ENCODE data around the gene TMEM134.
"Not testable (repeated sequence)": the region's sequence is repeated elsewhere in the genome, so short reads cannot be mapped to it uniquely, and the experiment has no call there.

The TMEM134 gene

DNA sequence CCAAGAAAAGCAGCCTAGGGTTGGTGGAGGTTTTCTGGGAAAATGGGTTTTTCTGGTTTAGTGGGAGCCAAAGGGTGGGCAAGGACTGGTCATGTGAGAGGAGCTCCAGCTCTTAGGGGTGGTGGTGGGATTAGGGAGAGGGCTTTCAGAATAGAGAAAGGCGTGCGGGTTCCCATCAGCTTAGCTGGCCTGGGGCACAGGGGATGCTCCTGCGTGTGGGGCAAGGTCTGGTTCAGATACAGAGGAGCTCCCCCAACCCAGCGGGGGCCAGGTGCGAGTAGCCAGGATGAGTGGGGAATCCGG is 644 bp downstream of the TMEM134 start:
- H3K4me3 ChIP-seq (ENCODE audit: insufficient read depth, low read depth, low read length, poor library complexity, severe bottlenecking) = peak overlapping the region; percentile 75
- H3K27ac ChIP-seq (ENCODE audit: insufficient read depth, low read length, poor library complexity, severe bottlenecking) = peak overlapping the region; percentile 84
- no peaks in the 10 kb centered on the region for H3K9me3 ChIP-seq (ENCODE audit: control insufficient read depth, low read length)
- no peaks in the 10 kb centered on the region for H3K27me3 ChIP-seq (replicated peaks; ENCODE audit: control insufficient read depth, insufficient read depth, low read length, poor library complexity, severe bottlenecking)
- peaks cover 42% of the 10 kb centered on the region for H3K4me1 ChIP-seq (ENCODE audit: control insufficient read depth, insufficient read depth, low read length, poor library complexity, severe bottlenecking)
- H3K36me3 ChIP-seq (ENCODE audit: control insufficient read depth, insufficient read depth, low read length) = no peaks in the 10 kb centered on the region
- DNase-seq = no peak

DNA sequence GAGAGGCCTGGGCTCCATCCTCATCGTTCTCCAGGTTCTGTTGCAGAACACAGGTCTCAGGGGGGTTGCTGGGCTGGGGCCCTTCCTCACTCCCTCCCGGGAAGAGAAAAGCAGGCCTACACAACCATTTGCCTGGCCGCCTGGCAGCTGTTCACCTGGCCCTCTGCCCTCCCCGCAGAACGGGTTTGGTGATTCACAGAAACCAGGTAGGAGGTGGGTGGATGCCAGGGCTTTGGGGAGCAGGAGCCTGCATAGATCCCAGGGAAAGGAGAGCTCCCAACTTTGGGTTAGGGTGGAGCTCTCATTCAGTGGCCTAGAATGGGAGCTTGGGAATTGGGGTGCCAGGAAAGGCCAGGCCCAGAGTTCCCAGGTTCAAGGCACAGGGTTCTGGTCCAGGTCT is 995 bp downstream of the TMEM134 start:
- Histone ChIP-seq H3K4me1 (ENCODE audit: control insufficient read depth, insufficient read depth, low read length, poor library complexity, severe bottlenecking) (peaks cover 42% of the 10 kb centered on the region), H3K27me3 (replicated peaks; ENCODE audit: control insufficient read depth, insufficient read depth, low read length, poor library complexity, severe bottlenecking) (no peaks in the 10 kb centered on the region), H3K4me3 (ENCODE audit: insufficient read depth, low read depth, low read length, poor library complexity, severe bottlenecking) (peak overlapping the region; percentile 75), H3K36me3 (ENCODE audit: control insufficient read depth, insufficient read depth, low read length) (no peaks in the 10 kb centered on the region), H3K27ac (ENCODE audit: insufficient read depth, low read length, poor library complexity, severe bottlenecking) (peak overlapping the region; percentile 84), H3K9me3 (ENCODE audit: control insufficient read depth, low read length) (no peaks in the 10 kb centered on the region)
- no peak for DNase-seq

- Histone ChIP-seq H3K9me3 (ENCODE audit: control insufficient read depth, low read length) (no peaks in the 10 kb centered on the region), H3K27ac (ENCODE audit: insufficient read depth, low read length, poor library complexity, severe bottlenecking) (peak overlapping the region; percentile 84), H3K4me1 (ENCODE audit: control insufficient read depth, insufficient read depth, low read length, poor library complexity, severe bottlenecking) (peaks cover 42% of the 10 kb centered on the region), H3K27me3 (replicated peaks; ENCODE audit: control insufficient read depth, insufficient read depth, low read length, poor library complexity, severe bottlenecking) (no peaks in the 10 kb centered on the region), H3K36me3 (ENCODE audit: control insufficient read depth, insufficient read depth, low read length) (no peaks in the 10 kb centered on the region), H3K4me3 (ENCODE audit: insufficient read depth, low read depth, low read length, poor library complexity, severe bottlenecking) (no peak overlapping the region)
- no peak for DNase-seq
Measured at GRCh38 chr11:67466962-67467771, 1.9 kb downstream of the TMEM134 start.

GRCh38 chr11:67466367-67466766 is 2.7 kb downstream of the TMEM134 start:
- no peaks in the 10 kb centered on the region for H3K36me3 ChIP-seq (ENCODE audit: control insufficient read depth, insufficient read depth, low read length)
- no peaks in the 10 kb centered on the region for H3K27me3 ChIP-seq (replicated peaks; ENCODE audit: control insufficient read depth, insufficient read depth, low read length, poor library complexity, severe bottlenecking)
- H3K4me3 ChIP-seq (ENCODE audit: insufficient read depth, low read depth, low read length, poor library complexity, severe bottlenecking) = no peak overlapping the region
- H3K4me1 ChIP-seq (ENCODE audit: control insufficient read depth, insufficient read depth, low read length, poor library complexity, severe bottlenecking) = peaks cover 42% of the 10 kb centered on the region
- H3K9me3 ChIP-seq (ENCODE audit: control insufficient read depth, low read length) = no peaks in the 10 kb centered on the region
- no peak for DNase-seq
- H3K27ac ChIP-seq (ENCODE audit: insufficient read depth, low read length, poor library complexity, severe bottlenecking) = peak overlapping the region; percentile 84

GRCh38 chr11:67465530-67465929 is 3.5 kb downstream of the TMEM134 start:
- Histone ChIP-seq H3K4me3 (ENCODE audit: insufficient read depth, low read depth, low read length, poor library complexity, severe bottlenecking) (peak overlapping the region; percentile 50), H3K27ac (ENCODE audit: insufficient read depth, low read length, poor library complexity, severe bottlenecking) (peak overlapping the region; percentile 86), H3K4me1 (ENCODE audit: control insufficient read depth, insufficient read depth, low read length, poor library complexity, severe bottlenecking) (peaks cover 42% of the 10 kb centered on the region)
- H3K36me3 ChIP-seq (ENCODE audit: control insufficient read depth, insufficient read depth, low read length); H3K9me3 ChIP-seq (ENCODE audit: control insufficient read depth, low read length); H3K27me3 ChIP-seq (replicated peaks; ENCODE audit: control insufficient read depth, insufficient read depth, low read length, poor library complexity, severe bottlenecking); DNase-seq: not testable (repeated sequence)

DNA sequence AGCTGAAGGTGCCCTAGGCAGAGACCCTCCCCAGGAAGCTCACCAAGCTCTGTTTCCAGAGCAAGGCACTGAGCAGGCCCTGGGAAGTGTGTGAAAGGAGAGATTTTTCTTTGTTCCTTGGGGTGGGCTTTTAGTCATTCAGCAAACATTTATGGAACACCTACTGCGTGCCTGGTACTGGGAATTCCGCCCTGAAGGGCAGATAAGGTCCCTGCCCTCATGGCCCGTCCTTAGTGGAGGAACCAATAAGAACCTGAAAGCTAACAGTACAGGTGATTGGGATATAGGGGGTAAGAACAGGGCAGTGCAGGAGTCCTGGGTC is 3.9 kb downstream of the TMEM134 start:
- Histone ChIP-seq H3K4me1 (ENCODE audit: control insufficient read depth, insufficient read depth, low read length, poor library complexity, severe bottlenecking) (peaks cover 42% of the 10 kb centered on the region), H3K27me3 (replicated peaks; ENCODE audit: control insufficient read depth, insufficient read depth, low read length, poor library complexity, severe bottlenecking) (no peaks in the 10 kb centered on the region), H3K4me3 (ENCODE audit: insufficient read depth, low read depth, low read length, poor library complexity, severe bottlenecking) (peak overlapping the region; percentile 50), H3K27ac (ENCODE audit: insufficient read depth, low read length, poor library complexity, severe bottlenecking) (peak overlapping the region; percentile 86), H3K36me3 (ENCODE audit: control insufficient read depth, insufficient read depth, low read length) (no peaks in the 10 kb centered on the region), H3K9me3 (ENCODE audit: control insufficient read depth, low read length) (no peaks in the 10 kb centered on the region)
- no peak for DNase-seq

GRCh38 chr11:67464411-67465188 is 4.5 kb downstream of the TMEM134 start:
- Histone ChIP-seq H3K4me1 (ENCODE audit: control insufficient read depth, insufficient read depth, low read length, poor library complexity, severe bottlenecking) (peaks cover 42% of the 10 kb centered on the region), H3K36me3 (ENCODE audit: control insufficient read depth, insufficient read depth, low read length) (no peaks in the 10 kb centered on the region), H3K27ac (ENCODE audit: insufficient read depth, low read length, poor library complexity, severe bottlenecking) (peak overlapping the region; percentile 86), H3K27me3 (replicated peaks; ENCODE audit: control insufficient read depth, insufficient read depth, low read length, poor library complexity, severe bottlenecking) (no peaks in the 10 kb centered on the region), H3K9me3 (ENCODE audit: control insufficient read depth, low read length) (no peaks in the 10 kb centered on the region), H3K4me3 (ENCODE audit: insufficient read depth, low read depth, low read length, poor library complexity, severe bottlenecking) (peak overlapping the region; percentile 50)
- peak; percentile 87 to 94 (median 92) for DNase-seq

- H3K27me3 ChIP-seq (replicated peaks; ENCODE audit: control insufficient read depth, insufficient read depth, low read length, poor library complexity, severe bottlenecking) = no peaks in the 10 kb centered on the region
- H3K4me3 ChIP-seq (ENCODE audit: insufficient read depth, low read depth, low read length, poor library complexity, severe bottlenecking) = peak overlapping the region; percentile 42
- no peaks in the 10 kb centered on the region for H3K36me3 ChIP-seq (ENCODE audit: control insufficient read depth, insufficient read depth, low read length)
- no peak for DNase-seq
- H3K27ac ChIP-seq (ENCODE audit: insufficient read depth, low read length, poor library complexity, severe bottlenecking) = peak overlapping the region; percentile 86
- peaks cover 38% of the 10 kb centered on the region for H3K4me1 ChIP-seq (ENCODE audit: control insufficient read depth, insufficient read depth, low read length, poor library complexity, severe bottlenecking)
- no peaks in the 10 kb centered on the region for H3K9me3 ChIP-seq (ENCODE audit: control insufficient read depth, low read length)
Measured at GRCh38 chr11:67463680-67464410, 5.2 kb downstream of the TMEM134 start.

DNA sequence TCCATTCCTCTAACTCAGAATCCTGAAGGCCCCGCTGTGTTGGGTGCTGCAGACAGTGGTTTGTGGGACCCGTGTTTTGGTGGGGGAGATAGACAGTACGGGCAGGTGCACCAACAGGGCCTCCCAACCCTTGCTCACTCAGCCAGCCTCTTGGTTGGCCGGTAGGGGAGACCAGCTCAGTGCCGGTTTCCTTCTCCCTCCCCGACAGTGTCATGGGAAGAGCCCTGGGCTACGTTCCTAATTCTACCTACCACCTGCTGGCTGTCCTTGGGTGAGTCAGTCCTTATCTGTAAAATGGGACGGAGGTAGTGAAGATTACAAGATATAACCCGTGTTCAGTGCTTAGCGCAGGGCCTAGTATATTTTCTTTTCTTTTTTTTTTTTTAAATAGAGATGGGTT is 5.9 kb downstream of the TMEM134 start:
- Histone ChIP-seq H3K27me3 (replicated peaks; ENCODE audit: control insufficient read depth, insufficient read depth, low read length, poor library complexity, severe bottlenecking) (no peaks in the 10 kb centered on the region), H3K4me3 (ENCODE audit: insufficient read depth, low read depth, low read length, poor library complexity, severe bottlenecking) (no peak overlapping the region), H3K4me1 (ENCODE audit: control insufficient read depth, insufficient read depth, low read length, poor library complexity, severe bottlenecking) (peaks cover 32% of the 10 kb centered on the region), H3K9me3 (ENCODE audit: control insufficient read depth, low read length) (no peaks in the 10 kb centered on the region), H3K27ac (ENCODE audit: insufficient read depth, low read length, poor library complexity, severe bottlenecking) (no peak overlapping the region), H3K36me3 (ENCODE audit: control insufficient read depth, insufficient read depth, low read length) (no peaks in the 10 kb centered on the region)
- no peak for DNase-seq

GRCh38 chr11:67458266-67458665 is 10.8 kb downstream of the TMEM134 start:
- Histone ChIP-seq H3K27me3 (replicated peaks; ENCODE audit: control insufficient read depth, insufficient read depth, low read length, poor library complexity, severe bottlenecking) (no peaks in the 10 kb centered on the region), H3K9me3 (ENCODE audit: control insufficient read depth, low read length) (no peaks in the 10 kb centered on the region), H3K4me3 (ENCODE audit: insufficient read depth, low read depth, low read length, poor library complexity, severe bottlenecking) (no peak overlapping the region), H3K27ac (ENCODE audit: insufficient read depth, low read length, poor library complexity, severe bottlenecking) (no peak overlapping the region), H3K4me1 (ENCODE audit: control insufficient read depth, insufficient read depth, low read length, poor library complexity, severe bottlenecking) (no peaks in the 10 kb centered on the region), H3K36me3 (ENCODE audit: control insufficient read depth, insufficient read depth, low read length) (no peaks in the 10 kb centered on the region)
- DNase-seq = no peak

All from effector memory CD4-positive, alpha-beta T cell (primary cell).